ENCODE results near the gene METAP2.

Gene METAP2

DNA sequence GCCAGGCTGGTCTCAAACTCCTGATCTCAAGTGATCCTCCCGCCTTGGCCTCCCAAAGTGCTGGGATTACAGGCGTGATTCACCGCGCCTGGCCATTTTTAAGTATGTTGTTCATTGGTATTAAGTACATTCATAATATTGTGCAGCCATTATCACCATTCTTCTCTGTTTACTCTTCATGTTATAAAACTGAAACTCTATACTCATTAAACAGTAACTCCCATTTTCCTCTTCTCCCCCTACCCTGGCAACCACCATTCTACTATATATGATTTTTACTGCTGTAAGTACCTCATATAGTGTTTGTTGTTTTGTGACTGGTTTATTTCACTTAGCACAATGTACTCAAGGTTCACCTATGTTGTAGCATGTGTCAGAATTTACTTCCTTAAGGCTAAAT is 23.1 kb downstream of the METAP2 start:
- Histone ChIP-seq H3K36me3 (ENCODE audit: control insufficient read depth in 2 of 2, insufficient read depth in 1 of 2, low read length in 2 of 2) (peaks cover 84 to 92% of the 10 kb centered on the region in 2 experiments), H3K4me1 (ENCODE audit: control insufficient read depth, insufficient read depth, low read length) (no peaks in the 10 kb centered on the region), H3K4me3 (ENCODE audit: low read depth, low read length) (no peak overlapping the region), H3K27ac (ENCODE audit: extremely low read depth, low read depth, low read length) (no peak overlapping the region), H3K9me3 (ENCODE audit: control insufficient read depth, insufficient read depth, low read depth, low read length) (no peaks in the 10 kb centered on the region)
- TF ChIP-seq ZNF629 (tag by site-specific recombination; IDR thresholded peaks at IDR 0.05) (no peak), WT1 (tag by site-specific recombination; IDR thresholded peaks at IDR 0.05) (peak; percentile 97)
- POLR2A ChIA-PET = no interaction called here
- CTCF ChIA-PET = no interaction called here

DNA sequence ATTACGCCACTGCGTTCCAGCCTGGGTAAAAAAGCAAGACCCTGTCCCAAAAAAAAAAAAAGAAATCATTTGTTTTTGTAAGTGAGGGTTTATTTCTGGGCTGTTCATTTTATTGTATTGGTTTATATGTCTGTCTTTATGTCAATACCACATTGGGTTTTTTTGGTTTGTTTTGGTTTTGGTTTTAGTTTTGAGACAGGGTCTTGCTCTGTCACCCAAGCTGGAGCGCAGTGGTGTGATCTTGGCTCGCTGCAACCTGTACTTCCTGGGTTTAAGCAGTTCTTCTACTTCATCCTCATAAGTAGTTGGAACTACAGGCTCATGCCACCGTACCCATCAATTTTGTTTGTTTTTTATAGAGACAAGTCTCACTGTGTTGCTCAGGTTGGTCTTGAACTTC is 25.0 kb downstream of the METAP2 start:
- Histone ChIP-seq H3K4me1 (ENCODE audit: control insufficient read depth, insufficient read depth, low read length) (no peaks in the 10 kb centered on the region), H3K36me3 (ENCODE audit: control insufficient read depth in 2 of 2, insufficient read depth in 1 of 2, low read length in 2 of 2) (peaks cover 82 to 90% of the 10 kb centered on the region in 2 experiments), H3K27ac (ENCODE audit: extremely low read depth, low read depth, low read length) (no peak overlapping the region), H3K4me3 (ENCODE audit: low read depth, low read length) (no peak overlapping the region), H3K9me3 (ENCODE audit: control insufficient read depth, insufficient read depth, low read depth, low read length) (no peaks in the 10 kb centered on the region)
- ChIA-PET CTCF (no interaction called here), POLR2A (interaction anchor here (0.7 kb wide), 1 partner anchor 25 kb away, joined by 5 read pairs; the partner anchor contains the start of gene METAP2)
- TF ChIP-seq ZBTB7A (tag by site-specific recombination; IDR thresholded peaks at IDR 0.05; ENCODE audit: low read depth) = no peak

- ChIA-PET CTCF (interaction anchor here (0.5 kb wide), 1 partner anchor 498 kb away, joined by 3 read pairs; no protein-coding TSS in a partner anchor), POLR2A (no interaction called here)
- Histone ChIP-seq H3K9me3 (ENCODE audit: control insufficient read depth, insufficient read depth, low read depth, low read length) (no peaks in the 10 kb centered on the region), H3K4me1 (ENCODE audit: control insufficient read depth, insufficient read depth, low read length) (no peaks in the 10 kb centered on the region), H3K4me3 (ENCODE audit: low read depth, low read length) (no peak overlapping the region), H3K27ac (ENCODE audit: extremely low read depth, low read depth, low read length) (no peak overlapping the region), H3K36me3 (ENCODE audit: control insufficient read depth in 2 of 2, insufficient read depth in 1 of 2, low read length in 2 of 2) (peaks cover 82 to 91% of the 10 kb centered on the region in 2 experiments)
- no peak for TF ChIP-seq ZNF623 (tag by site-specific recombination; IDR thresholded peaks at IDR 0.05)
- TF ChIP-seq ZNF391 (tag by site-specific recombination; IDR thresholded peaks at IDR 0.05; ENCODE audit: borderline replicate concordance, low read depth) = no peak
- TF ChIP-seq MZF1 (tag by site-specific recombination; IDR thresholded peaks at IDR 0.05; ENCODE audit: borderline replicate concordance) = 0 out of 2 replicates have a peak, but pooled peaks have one; percentile 21
- TF ChIP-seq ZNF701 (tag by site-specific recombination; IDR thresholded peaks at IDR 0.05) = no peak
Measured at GRCh38 chr12:95499772-95500171, 25.8 kb downstream of the METAP2 start.

DNA sequence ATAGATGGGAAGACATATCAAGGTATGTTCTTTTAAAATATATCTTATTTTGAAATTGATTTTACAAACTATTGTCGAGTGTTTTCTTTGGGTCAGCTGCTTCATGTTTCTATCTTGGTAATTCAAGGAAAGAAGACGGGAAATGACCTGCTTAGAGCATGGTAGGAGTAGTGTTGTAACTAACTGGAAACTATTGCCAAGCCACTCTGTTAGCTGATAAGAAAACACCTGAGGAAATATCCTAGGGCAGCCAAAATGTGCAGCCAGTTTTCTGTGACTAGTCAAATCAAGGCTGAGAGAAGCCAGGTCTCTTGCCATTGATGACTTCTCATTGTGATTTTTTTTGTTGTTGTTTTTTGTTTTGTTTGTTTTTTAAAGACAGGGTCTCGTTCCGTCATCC is 30.2 kb downstream of the METAP2 start:
- Histone ChIP-seq H3K9me3 (ENCODE audit: control insufficient read depth, insufficient read depth, low read depth, low read length) (no peaks in the 10 kb centered on the region), H3K4me1 (ENCODE audit: control insufficient read depth, insufficient read depth, low read length) (no peaks in the 10 kb centered on the region), H3K27ac (ENCODE audit: extremely low read depth, low read depth, low read length) (no peak overlapping the region), H3K4me3 (ENCODE audit: low read depth, low read length) (no peak overlapping the region), H3K36me3 (ENCODE audit: control insufficient read depth in 2 of 2, insufficient read depth in 1 of 2, low read length in 2 of 2) (peaks cover 79 to 87% of the 10 kb centered on the region in 2 experiments)
- ChIA-PET CTCF (no interaction called here), POLR2A (interaction anchor here (1.2 kb wide), 1 partner anchor 30 kb away, joined by 5 read pairs; the partner anchor contains the start of gene METAP2)
- TF ChIP-seq ZSCAN30 (tag by site-specific recombination; IDR thresholded peaks at IDR 0.05) (no peak), RBAK (tag by site-specific recombination; IDR thresholded peaks at IDR 0.05) (no peak), SP7 (tag by site-specific recombination; IDR thresholded peaks at IDR 0.05) (no peak), ZNF184 (tag by site-specific recombination; IDR thresholded peaks at IDR 0.05) (no peak)

GRCh38 chr12:95505039-95505438 is 31.1 kb downstream of the METAP2 start:
- Histone ChIP-seq H3K4me1 (ENCODE audit: control insufficient read depth, insufficient read depth, low read length) (no peaks in the 10 kb centered on the region), H3K4me3 (ENCODE audit: low read depth, low read length) (no peak overlapping the region), H3K36me3 (ENCODE audit: control insufficient read depth in 2 of 2, insufficient read depth in 1 of 2, low read length in 2 of 2) (peaks cover 76 to 86% of the 10 kb centered on the region in 2 experiments), H3K9me3 (ENCODE audit: control insufficient read depth, insufficient read depth, low read depth, low read length) (no peaks in the 10 kb centered on the region), H3K27ac (ENCODE audit: extremely low read depth, low read depth, low read length) (no peak overlapping the region)
- POLR2A ChIA-PET = interaction anchor here (1.2 kb wide), 1 partner anchor 31 kb away, joined by 5 read pairs; the partner anchor contains the start of gene METAP2
- no peak for TF ChIP-seq ZNF391 (tag by site-specific recombination; IDR thresholded peaks at IDR 0.05; ENCODE audit: borderline replicate concordance, low read depth)
- no peak for TF ChIP-seq PATZ1 (tag by site-specific recombination; IDR thresholded peaks at IDR 0.05)
- no peak for TF ChIP-seq SP2 (tag by site-specific recombination; IDR thresholded peaks at IDR 0.05)
- no peak for TF ChIP-seq FEZF1 (tag by site-specific recombination; IDR thresholded peaks at IDR 0.05)
- no peak for TF ChIP-seq ZNF311 (tag by site-specific recombination; IDR thresholded peaks at IDR 0.05; ENCODE audit: borderline replicate concordance)
- no peak for TF ChIP-seq PRDM1 (tag by site-specific recombination; IDR thresholded peaks at IDR 0.05)
- TF ChIP-seq TRIM28 (IDR thresholded peaks at IDR 0.05; ENCODE audit: borderline replicate concordance, low read length) = no peak
- no peak for TF ChIP-seq MZF1 (tag by site-specific recombination; IDR thresholded peaks at IDR 0.05; ENCODE audit: borderline replicate concordance)
- no peak for TF ChIP-seq ZNF302 (tag by site-specific recombination; IDR thresholded peaks at IDR 0.05; ENCODE audit: low read depth)
- no peak for TF ChIP-seq ZNF529 (tag by site-specific recombination; IDR thresholded peaks at IDR 0.05; ENCODE audit: insufficient replicate concordance)
- TF ChIP-seq ZNF211 (tag by site-specific recombination; IDR thresholded peaks at IDR 0.05; ENCODE audit: low read depth) = no peak
- TF ChIP-seq ZSCAN30 (tag by site-specific recombination; IDR thresholded peaks at IDR 0.05) = no peak
- CTCF ChIA-PET = no interaction called here

All from HEK293 (cell line).